HPDE6-E6E7 (cell line): Measurements from ENCODE around the gene PTPN22.
A peak's percentile ranks its signal among the peaks of the same experiment; 100 is the strongest.

Experiments
- DNase-seq: peaks from one replicate; pipeline ENCODE4 v3.0.0; 2011; ENCODE audit warnings: missing footprints; ENCODE audit errors: extremely low spot score

The PTPN22 gene

GRCh38 chr1:113871597-113872113, at the start of gene PTPN22:
PTPN22 (minus strand) TSS chr1:113871712.
- no peak for DNase-seq

DNA sequence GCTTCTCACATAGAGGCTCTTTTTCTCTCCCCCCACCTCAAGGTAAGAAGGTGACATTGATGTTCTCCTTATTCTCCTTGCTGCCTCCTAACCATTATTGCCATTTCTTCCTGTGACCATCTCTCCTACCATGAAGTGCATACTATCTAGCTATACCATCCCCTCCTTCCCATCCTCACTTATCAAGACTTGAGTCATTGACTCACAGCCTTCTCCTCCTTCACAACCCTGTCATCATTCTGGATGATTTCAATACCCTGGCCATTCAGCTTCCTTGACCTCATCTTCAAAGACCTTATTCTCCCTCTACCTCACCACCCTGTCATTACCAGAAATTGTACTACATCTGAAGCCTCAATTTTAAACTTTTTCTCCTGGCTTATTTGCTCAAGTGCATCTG, 46.7 kb upstream of the PTPN22 start:
- no peak for DNase-seq

DNA sequence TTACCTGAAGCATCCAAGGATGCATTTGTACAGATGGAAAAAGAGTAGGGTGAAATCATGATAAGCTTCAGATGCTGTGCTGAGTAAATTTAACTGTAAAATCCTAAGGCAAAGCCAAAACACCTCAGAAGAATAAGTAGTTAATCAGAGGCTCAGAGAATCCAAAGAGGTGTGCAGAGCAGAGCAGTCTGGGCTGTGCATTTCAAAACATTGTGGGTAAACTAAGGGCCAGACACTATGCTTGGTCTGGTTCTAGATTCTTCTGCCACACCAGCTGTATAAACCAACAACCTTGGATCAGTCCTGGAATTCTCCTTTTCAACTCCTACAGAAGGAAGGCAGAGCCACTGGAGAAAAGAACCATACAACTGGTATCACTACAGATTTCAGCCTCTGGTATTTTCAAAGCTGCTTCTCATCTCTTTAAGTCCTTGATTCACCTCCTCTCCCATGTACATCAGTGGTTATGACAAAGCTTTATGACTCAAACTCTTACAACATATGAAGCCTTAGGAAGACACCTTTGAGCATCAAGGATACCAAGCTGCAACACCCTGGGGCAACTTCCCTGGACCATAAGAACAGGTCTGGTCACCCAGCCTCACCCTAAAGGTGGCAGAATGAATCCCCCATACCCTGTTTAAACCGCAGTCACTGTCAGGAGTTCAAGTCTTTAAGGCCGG, 46.0 kb upstream of the PTPN22 start:
- peak; percentile 66 for DNase-seq

GRCh38 chr1:113916974-113917373, 45.5 kb upstream of the PTPN22 start:
- DNase-seq: no peak

GRCh38 chr1:113913887-113914664, 42.6 kb upstream of the PTPN22 start:
- no peak for DNase-seq

DNA sequence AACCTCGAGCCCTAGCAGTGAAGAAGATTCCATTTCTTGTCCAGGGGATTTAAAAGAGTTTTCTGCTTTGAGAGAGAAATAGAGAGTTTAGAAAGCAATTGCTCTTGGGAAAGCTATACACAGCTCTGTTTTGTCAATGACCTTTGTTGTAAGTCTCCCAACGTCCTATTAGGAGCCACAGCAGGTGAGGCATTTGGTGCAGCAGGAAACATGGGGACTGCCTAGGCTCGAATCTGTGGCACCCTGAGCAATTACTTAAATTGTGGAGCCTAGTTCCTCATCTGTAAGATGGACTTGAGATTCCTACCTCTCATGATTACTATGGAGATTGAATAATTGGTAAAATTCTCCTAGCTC, 41.8 kb upstream of the PTPN22 start:
- no peak for DNase-seq

- no peak for DNase-seq
Measured at GRCh38 chr1:113912594-113913311, 41.2 kb upstream of the PTPN22 start.

- no peak for DNase-seq
Measured at GRCh38 chr1:113905435-113905861, 33.9 kb upstream of the PTPN22 start.

DNA sequence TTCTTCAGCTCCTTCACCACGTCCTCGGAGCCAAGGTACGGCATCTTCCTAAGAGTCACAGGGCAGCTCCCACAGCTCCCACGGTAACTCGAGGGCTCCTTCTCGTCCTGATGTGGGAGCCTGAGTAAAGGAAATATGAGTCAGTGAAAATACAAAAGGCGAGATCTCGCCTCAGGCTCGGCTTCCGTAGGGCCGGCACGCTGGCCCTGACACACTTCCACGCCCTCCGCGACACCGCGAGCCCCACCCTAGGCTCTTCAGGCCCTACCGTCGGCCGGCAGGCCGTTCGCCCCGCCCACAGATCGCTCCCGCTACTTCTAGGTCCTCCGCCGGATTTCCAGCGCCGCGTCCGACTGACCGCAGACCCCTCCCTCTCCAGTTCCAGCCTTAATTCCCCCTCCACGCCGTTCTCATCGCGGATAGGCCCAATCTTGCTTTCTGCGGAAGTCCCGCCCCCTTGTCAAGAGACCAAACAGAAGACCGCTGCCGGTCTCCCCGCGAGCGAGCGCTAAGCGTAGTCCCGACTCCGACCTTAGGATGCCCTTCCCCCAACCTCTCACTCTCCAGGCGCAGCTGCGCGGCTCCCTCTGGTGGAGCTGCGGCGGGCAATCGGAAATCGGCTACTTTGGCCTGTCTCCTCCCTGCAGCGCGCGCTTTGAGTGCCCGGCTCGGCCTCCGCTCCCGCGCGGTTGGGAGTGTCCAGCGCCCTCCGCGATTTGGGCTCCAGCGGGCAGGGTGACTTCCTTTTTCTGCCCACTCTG, 33.3 kb upstream of the PTPN22 start, which contains the start of the genes AP4B1 and DCLRE1B:
AP4B1 (minus strand) TSS at position 126 of the 761 bp plus-strand sequence; CDS start at position 44, 82 bp downstream.
DCLRE1B (plus strand) TSS at position 653 of the 761 bp plus-strand sequence. CDS start 261 bp downstream, outside the sequence.
- peak; percentile 98 for DNase-seq

DNA sequence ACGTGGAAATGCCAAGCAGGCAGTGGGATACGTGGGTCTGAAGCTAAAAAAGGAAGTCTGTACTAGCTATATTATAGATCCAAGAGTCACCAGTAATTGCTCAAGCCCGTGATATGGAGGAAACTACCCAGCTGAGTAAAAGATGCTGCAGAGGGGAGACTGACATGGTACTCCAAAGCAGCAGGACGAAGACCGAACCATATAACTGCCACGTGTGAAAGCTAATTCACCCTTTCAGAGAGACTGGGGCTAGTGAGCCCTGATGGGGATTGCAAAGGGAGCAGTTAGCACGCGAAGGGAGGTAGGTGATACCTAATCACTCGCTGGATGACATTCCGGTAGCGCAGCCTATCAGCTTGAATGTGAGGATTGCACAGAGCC, 32.8 kb upstream of the PTPN22 start:
- DNase-seq: peak; percentile 40

- DNase-seq: no peak
Measured at GRCh38 chr1:113903501-113904292, 32.2 kb upstream of the PTPN22 start.

GRCh38 chr1:113901191-113901590, 29.7 kb upstream of the PTPN22 start:
- no peak for DNase-seq

GRCh38 chr1:113899111-113899510, 27.6 kb upstream of the PTPN22 start:
- no peak for DNase-seq

GRCh38 chr1:113898241-113898814, 26.8 kb upstream of the PTPN22 start:
- DNase-seq: no peak

- DNase-seq: no peak
Measured at GRCh38 chr1:113895961-113896360, 24.4 kb upstream of the PTPN22 start.

DNA sequence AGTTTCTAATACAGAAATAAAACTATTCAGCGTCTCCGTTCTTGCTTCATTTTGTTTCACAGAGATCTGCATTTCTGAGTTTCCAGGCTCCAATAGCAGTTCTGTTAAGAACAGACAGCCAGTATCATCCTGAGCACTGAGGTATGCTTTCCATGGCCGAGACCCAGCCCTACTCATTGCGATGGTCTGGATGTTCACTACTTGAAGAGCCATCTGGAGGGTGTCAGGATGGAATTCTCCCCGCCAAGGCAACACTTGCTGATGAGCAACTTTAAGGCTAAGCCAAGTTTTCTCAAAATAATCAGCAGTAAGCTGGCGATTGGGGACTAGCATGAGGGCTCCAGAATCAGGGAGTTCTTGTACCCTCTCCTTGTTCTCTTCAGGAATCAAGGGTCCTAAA, 23.6 kb upstream of the PTPN22 start:
- no peak for DNase-seq

DNA sequence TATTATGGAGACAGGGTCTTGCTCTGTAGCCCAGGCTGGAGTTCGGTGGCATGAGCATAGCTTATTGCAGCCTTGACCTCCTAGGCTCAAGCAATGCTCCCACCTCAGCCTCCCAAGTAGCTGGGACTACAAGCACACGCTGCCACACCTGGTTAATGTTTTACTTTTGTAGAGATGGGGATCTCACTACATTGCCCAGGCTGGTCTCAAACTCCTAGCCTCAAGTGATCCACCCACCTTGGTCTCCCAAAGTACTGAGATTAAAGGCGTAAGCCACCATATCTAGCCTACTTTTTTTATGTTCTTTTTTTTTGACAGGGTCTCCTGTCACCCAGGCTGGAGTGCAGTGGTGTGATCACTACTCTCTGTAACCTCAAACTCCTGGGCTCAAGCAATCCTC, 21.8 kb upstream of the PTPN22 start:
- no peak for DNase-seq

- DNase-seq: no peak
Measured at GRCh38 chr1:113891631-113892220, 20.2 kb upstream of the PTPN22 start.

DNA sequence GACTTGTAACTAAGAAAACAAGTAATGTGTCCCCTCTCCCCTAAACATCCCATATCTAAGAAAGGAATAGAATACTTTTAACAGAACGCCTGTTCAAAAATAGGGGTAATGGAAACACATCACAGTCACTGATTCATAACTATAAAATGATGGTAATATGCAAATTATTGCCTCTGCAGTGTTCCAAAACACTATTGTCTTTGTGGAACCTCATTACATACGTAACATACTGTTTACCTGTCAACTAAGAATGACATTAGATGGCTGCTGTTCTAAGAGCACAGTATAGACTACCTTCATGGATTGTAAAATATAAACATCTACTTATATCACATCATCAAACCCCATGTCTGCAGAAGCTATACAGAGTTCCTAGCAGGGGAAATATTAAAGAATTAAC, 19.3 kb upstream of the PTPN22 start:
- no peak for DNase-seq
